A673 (cell line): ENCODE measurements around the gene GBP2.
"Not testable (repeated sequence)": the region's sequence is repeated elsewhere in the genome, so short reads cannot be mapped to it uniquely, and the experiment has no call there.

Experiments
- EZH2 ChIP-seq: fragments of 200-600 bp; sonication (generic); IDR thresholded peaks from 2 replicates; pipeline ENCODE4 v1.6.1; 2017; ENCODE audit warnings: borderline replicate concordance, low read depth, mild to moderate bottlenecking, mixed read lengths, antibody characterized with exemption, low read length; ENCODE audit not compliant: poor library complexity, severe bottlenecking
- TF ChIP-seq, protein P1 (sequence below): fragments of 300-800, 200-600 bp; sonication (generic); conservative IDR thresholded peaks from 2 replicates; pipeline ENCODE4 v1.5.1; 2017; ENCODE audit warnings: low read depth, mild to moderate bottlenecking, antibody characterized with exemption, low read length, moderate library complexity, mixed read lengths

GRCh38 chr1:89072466-89073065 lies 53.3 kb downstream of the GBP2 start:
- TF ChIP-seq, protein P1, sequence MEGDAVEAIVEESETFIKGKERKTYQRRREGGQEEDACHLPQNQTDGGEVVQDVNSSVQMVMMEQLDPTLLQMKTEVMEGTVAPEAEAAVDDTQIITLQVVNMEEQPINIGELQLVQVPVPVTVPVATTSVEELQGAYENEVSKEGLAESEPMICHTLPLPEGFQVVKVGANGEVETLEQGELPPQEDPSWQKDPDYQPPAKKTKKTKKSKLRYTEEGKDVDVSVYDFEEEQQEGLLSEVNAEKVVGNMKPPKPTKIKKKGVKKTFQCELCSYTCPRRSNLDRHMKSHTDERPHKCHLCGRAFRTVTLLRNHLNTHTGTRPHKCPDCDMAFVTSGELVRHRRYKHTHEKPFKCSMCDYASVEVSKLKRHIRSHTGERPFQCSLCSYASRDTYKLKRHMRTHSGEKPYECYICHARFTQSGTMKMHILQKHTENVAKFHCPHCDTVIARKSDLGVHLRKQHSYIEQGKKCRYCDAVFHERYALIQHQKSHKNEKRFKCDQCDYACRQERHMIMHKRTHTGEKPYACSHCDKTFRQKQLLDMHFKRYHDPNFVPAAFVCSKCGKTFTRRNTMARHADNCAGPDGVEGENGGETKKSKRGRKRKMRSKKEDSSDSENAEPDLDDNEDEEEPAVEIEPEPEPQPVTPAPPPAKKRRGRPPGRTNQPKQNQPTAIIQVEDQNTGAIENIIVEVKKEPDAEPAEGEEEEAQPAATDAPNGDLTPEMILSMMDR = not testable (repeated sequence)
- TF ChIP-seq EZH2 = not testable (repeated sequence)
